ENCODE measurements around the gene RNF13.

Gene RNF13

GRCh38 chr3:149992416-149993058 is 179.5 kb downstream of the RNF13 start:
- no peak for DNase-seq (ENCODE audit: low read depth)

- no peak for DNase-seq (ENCODE audit: low read depth)
These were observed 185.9 kb downstream of the RNF13 start for GRCh38 chr3:149998946-149999345.

GRCh38 chr3:149999421-149999820 is 186.4 kb downstream of the RNF13 start:
- no peak for DNase-seq (ENCODE audit: low read depth)

- DNase-seq (ENCODE audit: low read depth) = no peak
These were observed 187.6 kb downstream of the RNF13 start for GRCh38 chr3:150000641-150001040.

GRCh38 chr3:150005243-150006112 is 192.5 kb downstream of the RNF13 start:
- no peak for DNase-seq (ENCODE audit: low read depth)

GRCh38 chr3:150006794-150007193 is 193.8 kb downstream of the RNF13 start:
- DNase-seq (ENCODE audit: low read depth) = no peak

Measured in fibroblast of gingiva (primary cell).